Spleen (tissue), 7 donors: ENCODE data around the gene ZNF611.

ENCODE experiments used
- CTCF ChIP-seq, 11 experiments: fragments of 200-600 bp in 7 of 11; fragments of 450-650 bp in 4 of 11; sonication (generic) in 4 of 11; IDR thresholded peaks in 8 of 11; conservative IDR thresholded peaks in 3 of 11; 1 replicate in 7 of 11; 2 replicates in 4 of 11; pipeline versions ENCODE4 v1.4.0 to v1.8.0; 2016 to 2021; ENCODE audit warnings: antibody characterized with exemption in 11 of 11, inconsistent platforms in 4 of 11, mild to moderate bottlenecking in 1 of 11
- POLR2A ChIP-seq, 3 donors: fragments of 450-650 bp; IDR thresholded peaks; one replicate each; pipeline ENCODE4 v1.5.1; 2017; ENCODE audit warnings: antibody characterized with exemption in 3 of 3, mild to moderate bottlenecking in 1 of 3
- POLR2AphosphoS5 ChIP-seq, 3 donors: sonication (generic); formaldehyde crosslinking; IDR thresholded peaks; one replicate each; pipeline ENCODE4 v1.5.1; 2017; ENCODE audit warnings: antibody characterized with exemption in 3 of 3
- donor health status: DM: no; HTN: no; CAD: no; lungs with moderate emphysema.
- donor health status: DM: no; HTN: no; CAD: no.
- donor health status: DM: no; HTN: no; CAD: no.

GRCh38 chr19:52666506-52666905, 68.3 kb downstream of the ZNF611 start:
- TF ChIP-seq POLR2A (IDR thresholded peaks at IDR 0.05) (no peak), CTCF (IDR thresholded peaks at IDR 0.05 in 8 of 11, conservative IDR thresholded peaks at IDR 0.05 in 3 of 11) (no peak), POLR2AphosphoS5 (IDR thresholded peaks at IDR 0.05) (no peak)
